GM13976 (cell line): ENCODE measurements around the gene YIF1B.

Source experiments
- DNase-seq: peaks from one replicate; pipeline ENCODE4 v3.0.0; 2012; ENCODE audit warnings: low spot score
- in situ Hi-C: fragments of 300-500 bp; cut with MboI; formaldehyde crosslinking; loops from one replicate; pipeline ENCODE4 v1.12.0; 2022; ENCODE audit warnings: low sequenced_read_pairs, mixed read lengths, inconsistent platforms; ENCODE audit not compliant: unreplicated experiment
- TF ChIP-seq, protein P1 (sequence below): IDR thresholded peaks from 2 replicates; pipeline ENCODE4 v1.5.1; 2012; ENCODE audit warnings: borderline replicate concordance, mild to moderate bottlenecking; ENCODE audit not compliant: insufficient read depth; ENCODE audit errors: extremely low read depth, missing control alignments, control extremely low read depth

YIF1B gene

DNA sequence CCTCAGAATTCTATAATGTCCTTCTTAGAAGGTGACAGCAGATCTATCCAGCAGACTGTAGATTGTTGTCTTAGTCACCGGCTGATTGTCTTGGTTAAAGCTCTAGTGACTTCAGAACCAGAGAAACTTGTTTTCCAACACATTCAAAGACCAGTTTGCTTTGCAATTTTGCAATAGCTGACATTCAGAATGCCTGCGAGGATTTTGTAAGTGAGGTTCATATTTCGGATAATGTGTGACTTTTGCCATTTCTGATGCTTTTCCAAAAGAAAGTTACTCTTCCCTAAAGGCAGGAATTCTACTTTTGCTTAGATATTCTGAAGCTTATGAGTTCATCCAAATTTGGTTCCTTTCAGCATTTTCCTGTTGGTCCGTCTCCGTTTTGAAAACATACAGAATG is 38.2 kb downstream of the YIF1B start:
- no peak for DNase-seq
- TF ChIP-seq, protein P1, sequence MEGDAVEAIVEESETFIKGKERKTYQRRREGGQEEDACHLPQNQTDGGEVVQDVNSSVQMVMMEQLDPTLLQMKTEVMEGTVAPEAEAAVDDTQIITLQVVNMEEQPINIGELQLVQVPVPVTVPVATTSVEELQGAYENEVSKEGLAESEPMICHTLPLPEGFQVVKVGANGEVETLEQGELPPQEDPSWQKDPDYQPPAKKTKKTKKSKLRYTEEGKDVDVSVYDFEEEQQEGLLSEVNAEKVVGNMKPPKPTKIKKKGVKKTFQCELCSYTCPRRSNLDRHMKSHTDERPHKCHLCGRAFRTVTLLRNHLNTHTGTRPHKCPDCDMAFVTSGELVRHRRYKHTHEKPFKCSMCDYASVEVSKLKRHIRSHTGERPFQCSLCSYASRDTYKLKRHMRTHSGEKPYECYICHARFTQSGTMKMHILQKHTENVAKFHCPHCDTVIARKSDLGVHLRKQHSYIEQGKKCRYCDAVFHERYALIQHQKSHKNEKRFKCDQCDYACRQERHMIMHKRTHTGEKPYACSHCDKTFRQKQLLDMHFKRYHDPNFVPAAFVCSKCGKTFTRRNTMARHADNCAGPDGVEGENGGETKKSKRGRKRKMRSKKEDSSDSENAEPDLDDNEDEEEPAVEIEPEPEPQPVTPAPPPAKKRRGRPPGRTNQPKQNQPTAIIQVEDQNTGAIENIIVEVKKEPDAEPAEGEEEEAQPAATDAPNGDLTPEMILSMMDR = no peak
- in situ Hi-C loops = no loop called here

DNA sequence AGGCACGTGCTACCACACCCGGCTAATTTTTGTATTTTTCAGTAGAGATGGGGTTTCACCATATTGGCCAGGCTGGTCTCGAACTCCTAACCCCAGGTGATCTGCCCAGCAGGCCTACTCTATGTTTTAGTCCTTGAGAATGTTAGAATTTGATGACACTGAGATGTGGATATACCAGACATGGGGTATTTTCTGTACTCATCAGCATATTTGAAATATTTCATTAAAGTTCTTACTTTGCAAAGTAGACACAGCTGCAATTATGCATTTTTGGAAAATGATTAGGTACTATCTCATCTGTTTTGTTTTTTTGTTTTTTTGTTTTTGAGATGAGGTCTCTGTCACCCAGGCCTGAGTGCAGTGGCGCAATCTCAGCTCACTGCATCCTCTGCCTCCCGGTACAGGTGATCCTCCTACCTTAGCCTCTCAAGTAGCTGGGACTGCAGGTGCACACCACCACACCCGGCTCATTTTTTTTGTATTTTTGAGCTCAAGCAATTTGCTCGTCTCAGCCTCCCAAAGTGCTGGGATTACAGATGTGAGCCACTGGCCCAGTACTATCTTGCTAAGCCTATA is 38.7 kb downstream of the YIF1B start:
- TF ChIP-seq, protein P1 = no peak
- DNase-seq = no peak
- in situ Hi-C loops = no loop called here

DNA sequence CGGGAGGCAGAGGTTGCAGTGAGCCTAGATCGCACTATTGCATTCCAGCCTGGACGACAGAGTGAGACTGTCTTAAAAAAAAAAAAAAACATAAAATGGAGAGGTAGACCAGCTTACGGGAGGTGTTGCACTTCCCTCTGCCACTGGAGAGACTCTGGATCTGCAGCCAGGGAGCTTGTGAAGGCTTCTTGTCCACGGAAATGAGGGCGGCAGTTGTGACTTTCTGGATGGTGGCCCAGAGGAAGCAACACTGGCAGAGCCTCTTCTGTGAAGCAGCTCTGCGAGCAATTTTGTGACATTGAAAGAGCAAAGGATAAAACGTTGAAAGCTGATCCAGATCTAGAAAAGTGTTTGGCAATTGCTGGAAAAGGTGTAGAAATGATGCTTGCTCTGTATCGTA is 41.0 kb downstream of the YIF1B start:
- no peak for DNase-seq
- in situ Hi-C loops = no loop called here
- TF ChIP-seq, protein P1 = no peak

DNA sequence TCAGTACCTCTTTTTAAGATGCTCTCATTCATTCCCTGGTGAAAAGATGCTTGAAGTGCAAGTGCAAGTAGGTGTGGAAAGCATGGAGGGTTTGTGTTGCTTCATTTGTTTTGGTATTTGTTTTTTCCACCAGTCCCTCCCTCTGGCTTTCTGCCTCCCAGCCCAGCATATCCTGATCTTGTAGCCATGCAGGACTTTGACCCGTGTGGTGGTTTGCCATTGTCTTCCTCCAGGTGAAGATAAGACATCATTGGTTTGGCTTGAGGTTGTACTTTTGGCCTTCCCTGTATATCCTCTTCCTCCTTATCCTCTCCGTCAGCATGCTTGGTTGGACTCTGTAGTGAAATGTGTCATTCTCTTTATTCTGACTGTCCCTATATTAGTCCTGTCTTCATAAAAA is 42.2 kb downstream of the YIF1B start:
- in situ Hi-C loops = no loop called here

DNA sequence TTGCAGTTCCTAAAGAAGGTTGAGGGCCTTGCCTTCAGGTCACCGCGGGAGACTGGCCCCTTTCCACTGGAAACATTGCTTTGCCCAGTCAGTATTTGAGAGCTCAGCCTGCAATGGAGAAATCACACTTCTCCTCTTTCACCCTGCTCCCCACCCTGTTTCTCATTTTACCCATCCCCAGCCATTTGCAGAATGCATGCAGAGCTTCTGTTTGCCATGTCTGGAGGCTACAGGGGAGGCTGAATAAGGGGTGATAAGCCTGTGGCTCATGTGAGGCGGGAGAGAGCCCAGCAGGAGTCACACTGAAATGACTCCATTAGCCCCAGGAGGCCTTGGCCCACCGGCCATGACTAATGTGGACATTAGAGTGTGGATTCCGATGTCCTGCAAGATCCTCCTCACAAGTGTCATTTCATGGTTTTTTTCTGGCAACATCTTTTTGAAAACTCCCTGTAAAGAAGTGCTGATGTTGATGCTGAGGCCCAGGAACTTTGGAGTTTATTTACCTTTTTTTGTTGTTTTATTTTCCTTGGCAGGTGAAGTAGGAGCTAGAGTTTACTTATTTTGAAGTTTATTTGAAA is 45.1 kb downstream of the YIF1B start:
- in situ Hi-C loops = no loop called here
- TF ChIP-seq, protein P1 = no peak
- no peak for DNase-seq

More for the DNA sequence above, 42.2 kb downstream of the YIF1B start:
- no peak for DNase-seq
- TF ChIP-seq, protein P1 = no peak

DNA sequence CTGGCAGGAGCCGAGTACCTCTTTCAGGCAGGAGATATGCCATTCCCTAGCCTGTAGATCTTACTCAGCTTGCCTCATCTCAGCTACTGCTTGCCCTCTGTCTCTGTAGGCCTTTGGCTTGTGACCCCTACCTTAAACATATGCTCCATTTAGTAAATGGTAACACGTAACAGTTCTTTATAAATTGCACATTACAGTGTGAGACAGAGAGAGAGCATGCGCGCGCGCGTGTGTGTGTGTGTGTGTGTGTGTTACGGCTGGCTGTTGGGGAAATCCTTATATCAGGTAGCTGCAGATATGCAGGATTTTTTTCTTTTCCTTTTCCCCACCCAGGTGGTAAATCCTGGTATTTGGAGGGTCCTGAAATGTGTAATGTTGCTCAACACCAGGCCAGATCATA is 47.2 kb downstream of the YIF1B start:
- TF ChIP-seq, protein P1 = no peak
- no peak for DNase-seq
- in situ Hi-C loops = no loop called here

DNA sequence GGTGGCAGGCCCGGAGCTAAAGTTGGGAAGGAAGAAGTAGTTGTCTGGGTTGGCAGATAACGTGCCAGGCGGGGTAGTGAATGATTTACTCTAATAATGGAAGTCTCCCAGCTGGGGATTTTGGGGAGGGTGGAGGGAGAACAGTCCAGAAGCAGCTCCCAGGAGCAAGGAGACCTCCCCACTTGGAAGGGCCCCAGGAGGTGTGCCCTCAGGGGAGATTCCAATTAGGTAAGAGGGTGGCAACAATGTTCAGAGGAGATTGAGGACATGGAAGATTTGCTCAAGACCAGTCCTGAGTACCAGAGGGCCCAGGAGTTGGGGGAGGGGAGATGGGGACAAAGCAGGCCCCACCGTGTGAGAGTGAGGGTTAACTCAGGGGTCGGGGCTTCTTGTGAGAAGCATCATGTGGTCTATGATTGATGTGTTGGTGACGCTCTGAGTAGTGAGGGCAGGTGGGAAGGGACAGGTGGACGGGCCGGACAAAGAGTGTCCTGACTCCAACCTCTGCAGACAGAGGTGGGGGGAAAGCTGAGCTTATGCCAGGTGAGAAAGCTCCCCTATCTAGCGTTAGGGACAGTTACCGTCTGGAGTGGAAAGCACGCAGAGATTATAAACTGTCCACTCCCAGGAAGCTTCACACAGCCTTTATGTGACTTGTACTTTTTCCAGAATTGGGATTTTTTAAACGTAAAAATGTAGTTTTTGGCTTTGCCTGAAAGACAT is 47.8 kb downstream of the YIF1B start:
- DNase-seq = no peak
- TF ChIP-seq, protein P1 = no peak
- in situ Hi-C loops = no loop called here
